HG03575 (cell line): ENCODE measurements around the gene RIC1.
"Not testable (repeated sequence)": the region's sequence is repeated elsewhere in the genome, so short reads cannot be mapped to it uniquely, and the experiment has no call there.

ENCODE experiments used
- ATAC-seq: cut with Tn5 transposase; IDR thresholded peaks from one replicate; pipeline ENCODE4 v1.9.1; 2021; ENCODE audit not compliant: unreplicated experiment, insufficient number of reproducible peaks, low FRiP score; ENCODE audit errors: extremely low read depth

RIC1 gene

GRCh38 chr9:5714501-5715401, 85.8 kb downstream of the RIC1 start:
- no peak for ATAC-seq

- no peak for ATAC-seq
Measured at GRCh38 chr9:5715548-5716127, 86.7 kb downstream of the RIC1 start.

GRCh38 chr9:5717434-5717833, 88.5 kb downstream of the RIC1 start:
- not testable (repeated sequence) for ATAC-seq

- ATAC-seq: no peak
Measured at GRCh38 chr9:5718296-5719032, 89.6 kb downstream of the RIC1 start.

GRCh38 chr9:5719100-5719926, 90.4 kb downstream of the RIC1 start:
- no peak for ATAC-seq

GRCh38 chr9:5720151-5720550, 91.2 kb downstream of the RIC1 start:
- ATAC-seq: no peak

- no peak for ATAC-seq
Measured at GRCh38 chr9:5721279-5722087, 92.6 kb downstream of the RIC1 start.

GRCh38 chr9:5722679-5723078, 93.8 kb downstream of the RIC1 start:
- not testable (repeated sequence) for ATAC-seq

GRCh38 chr9:5735072-5735471, 106.2 kb downstream of the RIC1 start:
- ATAC-seq: no peak

GRCh38 chr9:5736563-5737346, 107.8 kb downstream of the RIC1 start:
- ATAC-seq: no peak

- no peak for ATAC-seq
Measured at GRCh38 chr9:5743109-5743508, 114.2 kb downstream of the RIC1 start.

- no peak for ATAC-seq
Measured at GRCh38 chr9:5748438-5748837, 119.5 kb downstream of the RIC1 start.

- no peak for ATAC-seq
Measured at GRCh38 chr9:5749306-5749705, 120.4 kb downstream of the RIC1 start.

- ATAC-seq: no peak
Measured at GRCh38 chr9:5750569-5750968, 121.7 kb downstream of the RIC1 start.

GRCh38 chr9:5756633-5757032, 127.7 kb downstream of the RIC1 start:
- no peak for ATAC-seq

- ATAC-seq: no peak
Measured at GRCh38 chr9:5760338-5760737, 131.4 kb downstream of the RIC1 start.

- no peak for ATAC-seq
Measured at GRCh38 chr9:5762421-5762820, 133.5 kb downstream of the RIC1 start.
